Measurements from ENCODE around the gene TAOK1. TPM values are rescaled to one million over a fixed set of nuclear protein-coding genes. Genes with fewer than 3 reads are reported as not detected.

Gene TAOK1
- total and polyA plus RNA-seq, 4 donors: 3.9 to 85.6 (median 45.9) TPM

DNA sequence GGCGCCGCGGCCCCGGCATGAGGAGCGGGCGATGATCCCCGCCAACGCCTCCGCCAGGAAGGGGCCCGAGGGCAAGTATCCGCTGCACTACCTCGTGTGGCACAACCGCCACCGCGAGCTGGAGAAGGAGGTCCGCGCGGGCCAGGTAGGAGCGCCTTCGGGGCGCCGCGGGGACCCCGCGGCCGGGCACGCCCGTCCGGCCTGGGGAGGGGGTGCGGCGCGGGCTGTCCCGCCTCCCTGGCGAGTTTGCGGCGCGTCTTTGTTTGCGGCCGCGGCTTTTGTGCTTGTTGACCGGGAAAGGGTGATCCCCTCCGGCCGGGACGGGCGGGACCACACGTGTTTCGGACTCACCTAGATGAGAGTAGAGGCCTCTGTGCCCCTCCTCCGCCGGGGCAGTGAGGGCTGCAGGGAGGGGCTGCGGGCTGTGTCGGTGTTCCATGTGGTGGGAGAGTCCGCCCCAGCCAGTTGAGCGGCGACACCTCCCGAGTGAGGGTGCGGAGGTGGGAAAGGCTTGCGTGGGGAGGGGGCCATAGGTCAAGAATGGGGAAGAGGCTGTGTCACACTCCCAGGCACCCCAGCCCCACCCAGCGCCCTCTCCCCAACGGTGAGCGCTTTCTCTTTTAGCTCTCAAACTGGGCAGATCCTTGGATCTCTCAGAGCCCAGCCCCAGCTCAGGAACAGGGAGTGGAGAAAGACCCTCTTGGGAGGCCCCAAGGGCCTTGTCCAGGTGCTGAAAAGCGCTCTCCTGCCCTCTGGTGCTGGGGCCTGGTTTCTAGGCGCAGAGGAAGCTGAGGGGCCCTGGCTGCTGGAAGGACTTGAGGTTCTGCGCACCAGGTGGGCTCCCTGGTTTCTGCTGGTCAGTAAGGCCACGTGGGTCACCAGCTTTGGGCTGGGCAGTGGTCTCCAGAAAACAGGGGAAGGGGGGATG lies 203.7 kb downstream of the TAOK1 start:
- WGBS, 2 donors: 11 to 13% methylated on average over 55 to 64 of the region's 64 CpGs
- no peaks in the 10 kb centered on the region for H3K9me3 ChIP-seq (ENCODE audit: control insufficient read depth, low read length)
- intact Hi-C loops (cut with DNase I): no loop called here
- ATAC-seq (ENCODE audit: low FRiP score) (no peak), DNase-seq (peak in 1 of 2 donors; percentile 75)
- peak overlapping the region; percentile 61 to 63 for H3K4me3 ChIP-seq (ENCODE audit: low read length in 2 of 2)
- peaks cover 0 to 2% of the 10 kb centered on the region in 2 donors for H3K4me1 ChIP-seq (ENCODE audit: control insufficient read depth in 1 of 2, insufficient read depth in 2 of 2, low read length in 2 of 2)
- H3K36me3 ChIP-seq (ENCODE audit: control insufficient read depth in 1 of 2, insufficient read depth in 2 of 2, low read length in 1 of 2): no peaks in the 10 kb centered on the region
- no peak overlapping the region for H3K27ac ChIP-seq (ENCODE audit: low read depth in 1 of 2, low read length in 2 of 2)
- H3K27me3 ChIP-seq (ENCODE audit: control insufficient read depth in 1 of 2, insufficient read depth in 2 of 2, low read length in 1 of 2): no peaks in the 10 kb centered on the region

DNA sequence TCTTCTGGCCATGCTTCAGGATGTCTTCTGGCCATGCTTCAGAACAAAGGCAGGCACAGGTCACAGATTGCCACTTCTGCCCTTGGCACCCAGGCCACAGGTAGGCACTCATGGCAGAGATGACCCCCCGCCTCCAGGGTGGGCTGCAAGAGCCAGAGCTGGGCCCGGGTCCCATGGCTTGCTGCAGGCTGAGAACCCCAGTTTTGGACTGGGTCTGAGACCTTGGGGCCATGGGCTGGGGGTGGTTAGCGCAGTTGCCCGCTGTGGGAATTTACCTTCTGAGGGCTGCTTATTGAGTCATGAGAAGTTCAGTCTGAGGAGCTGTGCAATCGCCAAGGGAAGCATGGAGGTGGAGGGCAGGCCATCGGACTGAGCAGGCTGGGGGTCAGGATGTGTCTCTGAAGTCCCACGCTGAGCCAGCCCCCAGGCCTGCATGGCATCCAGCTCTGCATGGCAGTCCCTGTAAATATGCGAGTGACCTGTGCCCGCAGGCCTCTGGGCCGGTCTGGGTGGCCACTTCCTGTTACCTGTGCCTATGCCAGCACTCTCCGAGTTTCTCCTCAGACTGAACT lies 204.4 kb downstream of the TAOK1 start:
- DNase-seq: no peak
- Histone ChIP-seq H3K4me1 (ENCODE audit: control insufficient read depth in 1 of 2, insufficient read depth in 2 of 2, low read length in 2 of 2) (peaks cover 0 to 2% of the 10 kb centered on the region in 2 donors), H3K27me3 (ENCODE audit: control insufficient read depth in 1 of 2, insufficient read depth in 2 of 2, low read length in 1 of 2) (no peaks in the 10 kb centered on the region), H3K9me3 (ENCODE audit: control insufficient read depth, low read length) (no peaks in the 10 kb centered on the region), H3K27ac (ENCODE audit: low read depth in 1 of 2, low read length in 2 of 2) (no peak overlapping the region), H3K4me3 (ENCODE audit: low read length in 2 of 2) (no peak overlapping the region), H3K36me3 (ENCODE audit: control insufficient read depth in 1 of 2, insufficient read depth in 2 of 2, low read length in 1 of 2) (no peaks in the 10 kb centered on the region)
- ATAC-seq (ENCODE audit: low FRiP score): no peak
- 92 to 96% methylated on average over 11 of the region's 11 CpGs for WGBS, 2 donors
- intact Hi-C loops (cut with DNase I): no loop called here

- intact Hi-C loops (cut with DNase I): no loop called here
- Histone ChIP-seq H3K9me3 (ENCODE audit: control insufficient read depth, low read length) (no peaks in the 10 kb centered on the region), H3K27ac (ENCODE audit: low read depth in 1 of 2, low read length in 2 of 2) (no peak overlapping the region), H3K4me1 (ENCODE audit: control insufficient read depth in 1 of 2, insufficient read depth in 2 of 2, low read length in 2 of 2) (peaks cover 0 to 2% of the 10 kb centered on the region in 2 donors), H3K36me3 (ENCODE audit: control insufficient read depth in 1 of 2, insufficient read depth in 2 of 2, low read length in 1 of 2) (no peaks in the 10 kb centered on the region), H3K4me3 (ENCODE audit: low read length in 2 of 2) (no peak overlapping the region), H3K27me3 (ENCODE audit: control insufficient read depth in 1 of 2, insufficient read depth in 2 of 2, low read length in 1 of 2) (no peaks in the 10 kb centered on the region)
- 86 to 91% methylated on average over 7 of the region's 7 CpGs for WGBS, 2 donors
- ATAC-seq (ENCODE audit: low FRiP score) (no peak), DNase-seq (no peak)
Measured at GRCh38 chr17:29595107-29595942, 205.2 kb downstream of the TAOK1 start.

GRCh38 chr17:29595943-29596774 lies 206.0 kb downstream of the TAOK1 start:
- H3K27me3 ChIP-seq (ENCODE audit: control insufficient read depth in 1 of 2, insufficient read depth in 2 of 2, low read length in 1 of 2): no peaks in the 10 kb centered on the region
- no peaks in the 10 kb centered on the region for H3K9me3 ChIP-seq (ENCODE audit: control insufficient read depth, low read length)
- ATAC-seq (ENCODE audit: low FRiP score): no peak
- no peaks in the 10 kb centered on the region for H3K36me3 ChIP-seq (ENCODE audit: control insufficient read depth in 1 of 2, insufficient read depth in 2 of 2, low read length in 1 of 2)
- peaks cover 0 to 2% of the 10 kb centered on the region in 2 donors for H3K4me1 ChIP-seq (ENCODE audit: control insufficient read depth in 1 of 2, insufficient read depth in 2 of 2, low read length in 2 of 2)
- H3K27ac ChIP-seq (ENCODE audit: low read depth in 1 of 2, low read length in 2 of 2): no peak overlapping the region
- 79 to 81% methylated on average over 12 of the region's 12 CpGs for WGBS, 2 donors
- no peak for DNase-seq
- intact Hi-C loops (cut with DNase I): no loop called here
- H3K4me3 ChIP-seq (ENCODE audit: low read length in 2 of 2): no peak overlapping the region

DNA sequence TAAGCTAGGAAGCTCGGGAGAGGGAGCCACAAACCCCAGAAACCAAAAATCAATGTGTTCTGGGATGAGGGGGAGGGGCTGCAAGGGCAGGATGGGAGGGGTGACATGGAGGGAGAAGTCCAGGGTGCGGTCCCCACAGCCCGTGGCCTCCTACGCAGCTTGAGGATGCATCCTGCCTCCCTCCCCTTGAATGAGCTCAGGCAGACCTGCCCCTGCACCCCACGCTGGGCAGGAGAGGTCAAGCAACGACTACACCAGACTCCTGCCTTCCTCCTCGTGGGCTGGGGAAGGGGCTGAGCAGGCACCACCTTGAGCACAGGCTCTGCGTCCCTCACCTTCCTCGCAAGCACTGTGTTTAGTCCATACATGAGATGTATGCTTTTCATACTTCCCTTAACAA lies 206.6 kb downstream of the TAOK1 start:
- no peaks in the 10 kb centered on the region for H3K9me3 ChIP-seq (ENCODE audit: control insufficient read depth, low read length)
- no peak overlapping the region for H3K4me3 ChIP-seq (ENCODE audit: low read length in 2 of 2)
- H3K27me3 ChIP-seq (ENCODE audit: control insufficient read depth in 1 of 2, insufficient read depth in 2 of 2, low read length in 1 of 2): no peaks in the 10 kb centered on the region
- peaks cover 0 to 2% of the 10 kb centered on the region in 2 donors for H3K4me1 ChIP-seq (ENCODE audit: control insufficient read depth in 1 of 2, insufficient read depth in 2 of 2, low read length in 2 of 2)
- DNase-seq: peak in 1 of 2 donors; percentile 76
- 87 to 88% methylated on average over 9 of the region's 9 CpGs for WGBS, 2 donors
- H3K27ac ChIP-seq (ENCODE audit: low read depth in 1 of 2, low read length in 2 of 2): no peak overlapping the region
- intact Hi-C loops (cut with DNase I): no loop called here
- no peaks in the 10 kb centered on the region for H3K36me3 ChIP-seq (ENCODE audit: control insufficient read depth in 1 of 2, insufficient read depth in 2 of 2, low read length in 1 of 2)
- no peak for ATAC-seq (ENCODE audit: low FRiP score)

- DNase-seq (no peak), ATAC-seq (ENCODE audit: low FRiP score) (no peak)
- H3K9me3 ChIP-seq (ENCODE audit: control insufficient read depth, low read length): no peaks in the 10 kb centered on the region
- H3K4me1 ChIP-seq (ENCODE audit: control insufficient read depth in 1 of 2, insufficient read depth in 2 of 2, low read length in 2 of 2): no peaks in the 10 kb centered on the region
- H3K27ac ChIP-seq (ENCODE audit: low read depth in 1 of 2, low read length in 2 of 2): no peak overlapping the region
- 75 to 81% methylated on average over 13 of the region's 13 CpGs for WGBS, 2 donors
- no peaks in the 10 kb centered on the region for H3K27me3 ChIP-seq (ENCODE audit: control insufficient read depth in 1 of 2, insufficient read depth in 2 of 2, low read length in 1 of 2)
- H3K4me3 ChIP-seq (ENCODE audit: low read length in 2 of 2): no peak overlapping the region
- intact Hi-C loops (cut with DNase I): no loop called here
- no peaks in the 10 kb centered on the region for H3K36me3 ChIP-seq (ENCODE audit: control insufficient read depth in 1 of 2, insufficient read depth in 2 of 2, low read length in 1 of 2)
Measured at GRCh38 chr17:29597361-29598172, 207.4 kb downstream of the TAOK1 start.
